Thyroid gland (tissue), 4 donors: Measurements from ENCODE around the gene MAF. TPM values are rescaled to one million over a fixed set of nuclear protein-coding genes. Genes with fewer than 3 reads are reported as not detected.

ENCODE experiments used
- DNase-seq, 2 donors: peaks; one replicate each; pipeline ENCODE4 v3.0.0-alpha.2; 2019
- H3K27ac ChIP-seq, 3 donors: fragments of 200-600 bp; sonication (generic); 1 replicate in 2 of 3; 2 replicates in 1 of 3; pipeline ENCODE4 v1.5.1; 2016 to 2019; ENCODE audit warnings: mild to moderate bottlenecking in 1 of 3, moderate library complexity in 1 of 3
- H3K27me3 ChIP-seq: fragments of 200-600 bp; sonication (generic); one replicate; pipeline ENCODE4 v1.5.1; 2019
- H3K36me3 ChIP-seq, 2 donors: fragments of 200-600 bp; sonication (generic); one replicate each; pipeline ENCODE4 v1.5.1; 2016 to 2019
- H3K4me1 ChIP-seq, 2 donors: fragments of 200-600 bp; sonication (generic); one replicate each; pipeline ENCODE4 v1.5.1; 2017 to 2019
- H3K4me3 ChIP-seq, 3 donors: fragments of 200-600 bp; sonication (generic); replicated peaks in 1 of 3; 1 replicate in 2 of 3; 2 replicates in 1 of 3; pipeline ENCODE4 v1.5.1; 2016; ENCODE audit warnings: mild to moderate bottlenecking in 1 of 3
- H3K9me3 ChIP-seq: fragments of 200-600 bp; sonication (generic); one replicate; pipeline ENCODE4 v1.5.1; 2017
- CTCF ChIP-seq, 6 experiments: fragments of 200-600 bp in 3 of 6; fragments of 450-650 bp in 3 of 6; sonication (generic) in 3 of 6; IDR thresholded peaks; one replicate each; pipeline ENCODE4 v1.5.1; 2016 to 2019; ENCODE audit warnings: antibody characterized with exemption in 6 of 6, mild to moderate bottlenecking in 2 of 6, inconsistent platforms in 1 of 6, moderate library complexity in 1 of 6
- POLR2A ChIP-seq, 2 donors: fragments of 450-650 bp; IDR thresholded peaks; one replicate each; pipeline ENCODE4 v1.6.1; 2017; ENCODE audit warnings: antibody characterized with exemption in 2 of 2, mild to moderate bottlenecking in 2 of 2, moderate library complexity in 1 of 2
- WGBS, 2 donors: methylation state at CpG; one replicate each; pipeline ENCODE4 v1.1.5; 2017; 5-methylcytosine and 5-hydroxymethylcytosine counted together
- intact Hi-C: fragments of 100-400 bp; cut with DNase I; formaldehyde crosslinking; loops from one replicate; pipeline ENCODE4 v1.15.1; 2023
- total RNA-seq, 4 donors: library from RNA; depleted of rRNA; stranded (reverse); fragments of >200 nt; gene quantifications; one replicate each; pipeline ENCODE4 v1.2.3, GENCODE V29; 2016

MAF gene
- total RNA-seq, 4 donors from 2014 or later: 59.7 to 158 (median 67.1) TPM

- intact Hi-C loops: no loop called here
- WGBS, 2 donors: 100% methylated on average over 1 of the region's 1 CpG
Observed at GRCh38 chr16:79625738-79626137, 25.2 kb upstream of the MAF start.

GRCh38 chr16:79623824-79624223 lies 23.3 kb upstream of the MAF start:
- H3K9me3 ChIP-seq: no peaks in the 10 kb centered on the region
- no peaks in the 10 kb centered on the region for H3K4me1 ChIP-seq
- TF ChIP-seq POLR2A (IDR thresholded peaks at IDR 0.05): no peak
- no peak for TF ChIP-seq CTCF (IDR thresholded peaks at IDR 0.05)
- no peak overlapping the region for H3K4me3 ChIP-seq
- no peak overlapping the region for H3K27ac ChIP-seq
- 78 to 84% methylated on average over 2 of the region's 2 CpGs for WGBS, 2 donors
- H3K27me3 ChIP-seq: no peaks in the 10 kb centered on the region
- intact Hi-C loops: no loop called here
- no peak for DNase-seq
- H3K36me3 ChIP-seq: no peaks in the 10 kb centered on the region

More at GRCh38 chr16:79625738-79626137, 25.2 kb upstream of the MAF start:
- no peaks in the 10 kb centered on the region for H3K36me3 ChIP-seq
- no peak overlapping the region for H3K27ac ChIP-seq
- no peak overlapping the region for H3K4me3 ChIP-seq
- no peaks in the 10 kb centered on the region for H3K9me3 ChIP-seq
- no peak for DNase-seq
- no peak for TF ChIP-seq CTCF (IDR thresholded peaks at IDR 0.05)
- TF ChIP-seq POLR2A (IDR thresholded peaks at IDR 0.05): no peak
- H3K27me3 ChIP-seq: no peaks in the 10 kb centered on the region
- no peaks in the 10 kb centered on the region for H3K4me1 ChIP-seq

GRCh38 chr16:79623062-79623461 lies 22.5 kb upstream of the MAF start:
- 63 to 69% methylated on average over 9 of the region's 9 CpGs for WGBS, 2 donors
- no peak for DNase-seq
- Histone ChIP-seq H3K4me1 (no peaks in the 10 kb centered on the region), H3K27me3 (no peaks in the 10 kb centered on the region), H3K9me3 (no peaks in the 10 kb centered on the region), H3K4me3 (no peak overlapping the region), H3K27ac (no peak overlapping the region), H3K36me3 (no peaks in the 10 kb centered on the region)
- intact Hi-C loops: no loop called here
- TF ChIP-seq POLR2A (IDR thresholded peaks at IDR 0.05) (no peak), CTCF (IDR thresholded peaks at IDR 0.05) (no peak)

- H3K27ac ChIP-seq: no peak overlapping the region
- 97% methylated on average over 1 of the region's 1 CpG for WGBS, 2 donors
- no peaks in the 10 kb centered on the region for H3K9me3 ChIP-seq
- H3K27me3 ChIP-seq: no peaks in the 10 kb centered on the region
- DNase-seq: no peak
- H3K4me3 ChIP-seq: no peak overlapping the region
- intact Hi-C loops: no loop called here
- H3K4me1 ChIP-seq: no peaks in the 10 kb centered on the region
- no peaks in the 10 kb centered on the region for H3K36me3 ChIP-seq
- no peak for TF ChIP-seq CTCF (IDR thresholded peaks at IDR 0.05)
- no peak for TF ChIP-seq POLR2A (IDR thresholded peaks at IDR 0.05)
Observed at GRCh38 chr16:79621027-79621426, 20.5 kb upstream of the MAF start.

GRCh38 chr16:79618692-79619050 lies 18.1 kb upstream of the MAF start:
- Histone ChIP-seq H3K36me3 (no peaks in the 10 kb centered on the region), H3K4me1 (no peaks in the 10 kb centered on the region), H3K27me3 (no peaks in the 10 kb centered on the region), H3K9me3 (no peaks in the 10 kb centered on the region), H3K4me3 (no peak overlapping the region), H3K27ac (no peak overlapping the region)
- TF ChIP-seq POLR2A (IDR thresholded peaks at IDR 0.05) (no peak), CTCF (IDR thresholded peaks at IDR 0.05) (no peak)
- 89 to 91% methylated on average over 7 of the region's 7 CpGs for WGBS, 2 donors
- no peak for DNase-seq
- intact Hi-C loops: no loop called here
